Lung (tissue), 12 donors: ENCODE measurements around the gene APCDD1. TPM values are rescaled to one million over a fixed set of nuclear protein-coding genes. Genes with fewer than 3 reads are reported as not detected.

Source experiments
- ATAC-seq: fragments of 200-7000 bp; cut with Tn5 transposase; one replicate; pipeline ENCODE4 v1.9.1; 2020; ENCODE audit warnings: moderate number of reproducible peaks; ENCODE audit not compliant: insufficient read depth, low FRiP score
- DNase-seq, 3 donors: peaks; one replicate each; pipeline ENCODE4 v3.0.0-alpha.2; 2013 to 2017
- H3K27ac ChIP-seq, 2 donors: one replicate each; pipeline ENCODE4 v1.5.1; 2013; ENCODE audit warnings: mild to moderate bottlenecking in 2 of 2, moderate library complexity in 2 of 2, control low read depth in 1 of 2, inconsistent platforms in 1 of 2, low read depth in 1 of 2, low read length in 1 of 2
- H3K27me3 ChIP-seq, 3 donors: one replicate each; pipeline ENCODE4 v1.5.1; 2013; ENCODE audit warnings: low read length in 2 of 3; ENCODE audit not compliant: control insufficient read depth in 3 of 3, insufficient read depth in 3 of 3
- H3K36me3 ChIP-seq, 4 donors: one replicate each; pipeline ENCODE4 v1.5.1; 2013; ENCODE audit warnings: low read length in 4 of 4, mild to moderate bottlenecking in 1 of 4, moderate library complexity in 1 of 4; ENCODE audit not compliant: control insufficient read depth in 4 of 4, insufficient read depth in 4 of 4
- H3K4me1 ChIP-seq, 5 donors: one replicate each; pipeline ENCODE4 v1.5.1; 2013; ENCODE audit warnings: low read length in 5 of 5, mild to moderate bottlenecking in 2 of 5, moderate library complexity in 1 of 5; ENCODE audit not compliant: control insufficient read depth in 5 of 5, insufficient read depth in 5 of 5
- H3K4me3 ChIP-seq: one replicate; pipeline ENCODE4 v1.5.1; 2013; ENCODE audit warnings: mild to moderate bottlenecking, control low read depth, moderate library complexity
- H3K9ac ChIP-seq, 2 donors: one replicate each; pipeline ENCODE4 v1.5.1; 2013; ENCODE audit warnings: low read length in 2 of 2, control low read depth in 1 of 2; ENCODE audit not compliant: insufficient read depth in 1 of 2
- H3K9me3 ChIP-seq, 4 donors: one replicate each; pipeline ENCODE4 v1.5.1; 2013; ENCODE audit warnings: low read length in 3 of 4, mild to moderate bottlenecking in 1 of 4, moderate library complexity in 1 of 4; ENCODE audit not compliant: control insufficient read depth in 4 of 4, insufficient read depth in 3 of 4
- WGBS, 2 donors: extraction: QIAGEN DNeasy Blood & Tissue Kit; methylation state at CpG; one replicate each; pipeline ENCODE4 v1.1.7; 2013; 5-methylcytosine and 5-hydroxymethylcytosine counted together
- polyA plus RNA-seq, 2 donors: library from polyadenylated mRNA; stranded (reverse); fragments of 200-250 nt; gene quantifications; one replicate each; pipeline ENCODE4 v1.2.1, GENCODE V29; 2013
- total RNA-seq, 2 donors: library from RNA; depleted of rRNA in 1 of 2; stranded (reverse); fragments of >200 nt in 1 of 2; gene quantifications; one replicate each; pipeline ENCODE4 v1.2.1, GENCODE V29; 2014 to 2021
- TF ChIP-seq, protein P1 (sequence below): IDR thresholded peaks from 2 replicates; pipeline ENCODE4 v1.5.1; 2012; ENCODE audit warnings: mild to moderate bottlenecking; ENCODE audit errors: control extremely low read depth, extremely low read depth
- donor health status: control.
- donor health status: control.
- donor health status: Bipolar disorder and iron deficiency.
- donor health status: healthy.
- donor health status: DM: yes; HTN: yes; CAD: no.

Gene APCDD1
- total and polyA plus RNA-seq, 4 donors = 6.8 to 77.4 (median 29.3) TPM

DNA sequence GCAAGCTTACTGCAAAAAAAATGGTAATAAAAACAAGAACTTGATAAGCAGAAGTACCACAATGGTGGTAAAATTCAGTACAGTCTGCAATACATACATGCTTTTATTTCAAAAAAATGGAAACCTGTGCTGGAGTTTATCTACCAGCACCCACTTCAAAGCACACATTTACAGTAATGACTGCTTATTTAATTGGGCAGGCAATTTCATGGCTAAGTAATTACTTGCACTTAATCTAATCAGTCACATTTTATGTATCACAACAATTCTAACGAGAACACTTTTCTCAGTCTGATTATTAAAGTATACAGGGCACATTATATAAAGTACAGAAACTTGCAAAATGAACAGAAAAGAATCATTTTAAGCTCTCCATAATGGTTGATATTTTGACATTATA, 5.2 kb downstream of the APCDD1 start:
- TF ChIP-seq, protein P1, sequence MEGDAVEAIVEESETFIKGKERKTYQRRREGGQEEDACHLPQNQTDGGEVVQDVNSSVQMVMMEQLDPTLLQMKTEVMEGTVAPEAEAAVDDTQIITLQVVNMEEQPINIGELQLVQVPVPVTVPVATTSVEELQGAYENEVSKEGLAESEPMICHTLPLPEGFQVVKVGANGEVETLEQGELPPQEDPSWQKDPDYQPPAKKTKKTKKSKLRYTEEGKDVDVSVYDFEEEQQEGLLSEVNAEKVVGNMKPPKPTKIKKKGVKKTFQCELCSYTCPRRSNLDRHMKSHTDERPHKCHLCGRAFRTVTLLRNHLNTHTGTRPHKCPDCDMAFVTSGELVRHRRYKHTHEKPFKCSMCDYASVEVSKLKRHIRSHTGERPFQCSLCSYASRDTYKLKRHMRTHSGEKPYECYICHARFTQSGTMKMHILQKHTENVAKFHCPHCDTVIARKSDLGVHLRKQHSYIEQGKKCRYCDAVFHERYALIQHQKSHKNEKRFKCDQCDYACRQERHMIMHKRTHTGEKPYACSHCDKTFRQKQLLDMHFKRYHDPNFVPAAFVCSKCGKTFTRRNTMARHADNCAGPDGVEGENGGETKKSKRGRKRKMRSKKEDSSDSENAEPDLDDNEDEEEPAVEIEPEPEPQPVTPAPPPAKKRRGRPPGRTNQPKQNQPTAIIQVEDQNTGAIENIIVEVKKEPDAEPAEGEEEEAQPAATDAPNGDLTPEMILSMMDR = no peak
- Histone ChIP-seq H3K27ac (no peak overlapping the region), H3K9me3 (no peaks in the 10 kb centered on the region), H3K4me3 (no peak overlapping the region), H3K27me3 (no peaks in the 10 kb centered on the region), H3K36me3 (no peaks in the 10 kb centered on the region), H3K4me1 (peaks cover 0 to 40% (median 13%) of the 10 kb centered on the region in 5 donors), H3K9ac (no peak overlapping the region)
- no peak for DNase-seq
- no peak for ATAC-seq
- 50 to 61% methylated on average over 1 of the region's 1 CpG for WGBS, 2 donors

DNA sequence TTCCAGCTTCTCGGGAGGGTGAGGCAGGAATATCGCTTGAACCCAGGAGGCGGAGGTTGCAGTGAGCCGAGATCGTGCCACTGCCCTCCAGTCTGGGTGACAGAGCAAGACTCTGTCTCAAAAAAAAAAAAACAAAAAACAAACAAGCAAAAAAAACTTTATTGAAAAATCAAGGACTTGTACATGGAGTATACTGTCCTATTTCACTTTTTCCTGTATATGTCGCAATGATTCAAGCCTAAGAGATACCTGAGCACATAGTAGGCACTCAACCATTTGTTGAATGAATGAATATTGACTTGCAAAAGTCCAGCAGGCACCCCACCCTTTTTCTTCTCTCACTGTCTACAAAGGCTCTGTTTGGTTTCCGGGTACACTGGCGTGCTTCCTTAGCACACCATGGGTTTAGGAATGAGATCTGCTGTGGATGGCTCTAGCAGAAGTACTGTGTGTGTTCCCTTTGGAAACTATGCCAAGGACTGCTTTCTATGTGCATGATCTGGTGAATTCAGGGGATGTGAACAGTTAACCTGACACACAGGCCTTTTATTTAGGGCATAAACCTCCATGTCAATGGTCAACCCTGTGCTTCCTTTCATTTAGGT, 6.1 kb downstream of the APCDD1 start:
- TF ChIP-seq, protein P1 = no peak
- peaks cover 0 to 44% (median 13%) of the 10 kb centered on the region in 5 donors for H3K4me1 ChIP-seq
- H3K36me3 ChIP-seq = no peaks in the 10 kb centered on the region
- H3K27me3 ChIP-seq = no peaks in the 10 kb centered on the region
- H3K9me3 ChIP-seq = no peaks in the 10 kb centered on the region
- H3K27ac ChIP-seq = no peak overlapping the region
- no peak overlapping the region for H3K9ac ChIP-seq
- no peak for ATAC-seq
- no peak overlapping the region for H3K4me3 ChIP-seq
- WGBS, 2 donors = 94 to 96% methylated on average over 8 of the region's 8 CpGs
- no peak for DNase-seq

DNA sequence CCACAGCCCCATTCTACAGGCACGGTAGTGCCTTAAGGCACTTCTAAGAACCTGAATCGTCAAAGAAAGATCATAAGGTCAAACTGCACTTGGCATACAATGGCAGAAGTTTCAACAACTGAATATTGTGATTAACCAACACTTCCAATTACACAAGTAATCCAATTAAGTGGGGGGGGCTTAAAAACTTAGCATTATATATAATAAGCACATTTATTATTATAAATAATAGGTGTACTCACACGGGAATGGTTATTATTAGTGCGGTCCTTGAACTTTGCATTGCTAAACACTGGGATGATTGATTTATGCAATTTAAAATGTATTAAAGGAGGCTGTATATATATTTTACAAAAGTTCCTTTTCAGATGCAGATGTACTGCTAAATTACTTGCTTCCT, 7.6 kb downstream of the APCDD1 start:
- H3K4me3 ChIP-seq = no peak overlapping the region
- no peak overlapping the region for H3K9ac ChIP-seq
- H3K27me3 ChIP-seq = no peaks in the 10 kb centered on the region
- H3K4me1 ChIP-seq = peaks cover 0 to 36% (median 10%) of the 10 kb centered on the region in 5 donors
- TF ChIP-seq, protein P1 = no peak
- no peak overlapping the region for H3K27ac ChIP-seq
- ATAC-seq (no peak), DNase-seq (no peak)
- WGBS, 2 donors = 78 to 84% methylated on average over 4 of the region's 4 CpGs
- no peaks in the 10 kb centered on the region for H3K36me3 ChIP-seq
- no peaks in the 10 kb centered on the region for H3K9me3 ChIP-seq

DNA sequence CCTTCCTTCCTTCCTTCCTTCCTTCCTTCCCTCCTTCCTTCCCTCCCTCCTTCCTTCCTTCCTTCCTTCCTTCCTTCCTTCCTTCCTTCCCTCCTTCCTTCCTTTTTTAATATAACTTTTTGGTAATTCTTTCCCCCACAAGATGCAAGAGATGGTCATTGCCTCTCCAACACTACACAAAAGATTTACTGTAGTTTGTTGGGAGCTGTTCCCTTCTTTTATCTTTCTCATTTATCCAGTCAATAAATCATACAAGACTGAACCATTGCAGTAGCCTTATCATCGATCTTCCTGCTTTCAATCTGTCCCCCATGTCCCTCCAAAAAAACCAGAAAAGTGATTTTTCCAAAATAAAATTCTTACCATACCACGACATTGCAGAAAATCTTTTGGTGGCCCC, 8.2 kb downstream of the APCDD1 start:
- Histone ChIP-seq H3K4me3 (no peak overlapping the region), H3K9ac (no peak overlapping the region), H3K4me1 (peaks cover 0 to 30% (median 10%) of the 10 kb centered on the region in 5 donors), H3K27me3 (no peaks in the 10 kb centered on the region), H3K9me3 (no peaks in the 10 kb centered on the region), H3K36me3 (no peaks in the 10 kb centered on the region), H3K27ac (no peak overlapping the region)
- 80 to 94% methylated on average over 2 of the region's 2 CpGs for WGBS, 2 donors
- no peak for ATAC-seq
- TF ChIP-seq, protein P1 = no peak
- no peak for DNase-seq
